Suprapubic skin (tissue), 3 donors: ENCODE data around the gene DIAPH3.

Source experiments
- EP300 ChIP-seq: sonication (generic); formaldehyde crosslinking; IDR thresholded peaks from one replicate; pipeline ENCODE4 v1.6.1; 2017; ENCODE audit warnings: antibody characterized with exemption
- POLR2A ChIP-seq, 2 donors: fragments of 450-650 bp; IDR thresholded peaks; one replicate each; pipeline ENCODE4 v1.6.1; 2017; ENCODE audit warnings: antibody characterized with exemption in 2 of 2, mild to moderate bottlenecking in 2 of 2, moderate library complexity in 2 of 2
- TF ChIP-seq, protein P1 (sequence below), 2 donors: fragments of 200-600 bp in 1 of 2; fragments of 450-650 bp in 1 of 2; sonication (generic) in 1 of 2; IDR thresholded peaks; one replicate each; pipeline ENCODE4 v1.5.1; 2016 to 2019; ENCODE audit warnings: antibody characterized with exemption in 2 of 2, mild to moderate bottlenecking in 1 of 2, moderate library complexity in 1 of 2

DNA sequence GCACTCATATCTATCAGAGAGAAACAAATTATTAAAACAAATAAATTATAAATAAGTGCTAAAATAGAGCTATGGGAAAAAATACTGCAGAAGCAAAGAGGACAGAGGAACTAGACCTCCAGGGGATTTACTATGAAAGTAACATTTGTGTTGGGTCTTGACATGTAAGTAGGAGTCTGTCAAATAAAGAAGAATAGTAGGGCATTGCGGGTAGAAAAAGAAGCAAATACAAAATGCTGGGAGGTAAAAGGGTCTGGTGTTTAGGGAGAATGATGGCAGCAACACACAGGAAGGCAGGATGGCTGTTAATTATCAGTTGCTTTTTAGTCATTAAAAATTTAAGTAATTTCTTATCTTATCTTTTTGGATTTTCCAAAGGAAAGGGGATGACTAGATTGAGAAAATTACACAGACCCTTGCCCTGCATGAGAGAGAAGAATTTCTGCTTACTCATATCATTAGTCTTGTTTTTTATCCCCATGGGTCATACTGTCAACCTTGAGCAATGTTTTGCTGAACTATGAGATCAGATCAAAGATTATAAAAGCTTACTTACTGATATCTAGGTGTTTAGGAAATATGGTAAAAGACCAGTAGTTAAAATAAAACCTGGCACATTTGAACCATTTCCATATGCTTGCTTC is 472.7 kb downstream of the DIAPH3 start:
- TF ChIP-seq, protein P1, sequence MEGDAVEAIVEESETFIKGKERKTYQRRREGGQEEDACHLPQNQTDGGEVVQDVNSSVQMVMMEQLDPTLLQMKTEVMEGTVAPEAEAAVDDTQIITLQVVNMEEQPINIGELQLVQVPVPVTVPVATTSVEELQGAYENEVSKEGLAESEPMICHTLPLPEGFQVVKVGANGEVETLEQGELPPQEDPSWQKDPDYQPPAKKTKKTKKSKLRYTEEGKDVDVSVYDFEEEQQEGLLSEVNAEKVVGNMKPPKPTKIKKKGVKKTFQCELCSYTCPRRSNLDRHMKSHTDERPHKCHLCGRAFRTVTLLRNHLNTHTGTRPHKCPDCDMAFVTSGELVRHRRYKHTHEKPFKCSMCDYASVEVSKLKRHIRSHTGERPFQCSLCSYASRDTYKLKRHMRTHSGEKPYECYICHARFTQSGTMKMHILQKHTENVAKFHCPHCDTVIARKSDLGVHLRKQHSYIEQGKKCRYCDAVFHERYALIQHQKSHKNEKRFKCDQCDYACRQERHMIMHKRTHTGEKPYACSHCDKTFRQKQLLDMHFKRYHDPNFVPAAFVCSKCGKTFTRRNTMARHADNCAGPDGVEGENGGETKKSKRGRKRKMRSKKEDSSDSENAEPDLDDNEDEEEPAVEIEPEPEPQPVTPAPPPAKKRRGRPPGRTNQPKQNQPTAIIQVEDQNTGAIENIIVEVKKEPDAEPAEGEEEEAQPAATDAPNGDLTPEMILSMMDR (IDR thresholded peaks at IDR 0.05), result no peak
- no peak for TF ChIP-seq POLR2A (IDR thresholded peaks at IDR 0.05)
- no peak for TF ChIP-seq EP300
